Sigmoid colon (tissue), 4 donors: ENCODE data around the gene ZNF554.
A peak's percentile ranks its signal among the peaks of the same experiment; 100 is the strongest.

ENCODE experiments used
- POLR2A ChIP-seq, 2 donors: fragments of 450-650 bp; IDR thresholded peaks; one replicate each; pipeline ENCODE4 v1.6.1; 2016; ENCODE audit warnings: antibody characterized with exemption in 2 of 2, mild to moderate bottlenecking in 2 of 2, moderate library complexity in 2 of 2
- POLR2AphosphoS5 ChIP-seq, 4 donors: sonication (generic); formaldehyde crosslinking; IDR thresholded peaks; one replicate each; pipeline ENCODE4 v1.6.1; 2017; ENCODE audit warnings: antibody characterized with exemption in 4 of 4
- TF ChIP-seq, protein P1 (sequence below), 4 experiments: fragments of 450-650 bp in 3 of 4; fragments of 200-600 bp in 1 of 4; IDR thresholded peaks; one replicate each; pipeline ENCODE4 v1.5.1; 2016 to 2019; ENCODE audit warnings: antibody characterized with exemption in 4 of 4, mild to moderate bottlenecking in 3 of 4, moderate library complexity in 2 of 4

- peak; percentile 11 to 74 (median 57) for TF ChIP-seq POLR2AphosphoS5 (IDR thresholded peaks at IDR 0.05)
- TF ChIP-seq POLR2A (IDR thresholded peaks at IDR 0.05) = no peak
- TF ChIP-seq, protein P1, sequence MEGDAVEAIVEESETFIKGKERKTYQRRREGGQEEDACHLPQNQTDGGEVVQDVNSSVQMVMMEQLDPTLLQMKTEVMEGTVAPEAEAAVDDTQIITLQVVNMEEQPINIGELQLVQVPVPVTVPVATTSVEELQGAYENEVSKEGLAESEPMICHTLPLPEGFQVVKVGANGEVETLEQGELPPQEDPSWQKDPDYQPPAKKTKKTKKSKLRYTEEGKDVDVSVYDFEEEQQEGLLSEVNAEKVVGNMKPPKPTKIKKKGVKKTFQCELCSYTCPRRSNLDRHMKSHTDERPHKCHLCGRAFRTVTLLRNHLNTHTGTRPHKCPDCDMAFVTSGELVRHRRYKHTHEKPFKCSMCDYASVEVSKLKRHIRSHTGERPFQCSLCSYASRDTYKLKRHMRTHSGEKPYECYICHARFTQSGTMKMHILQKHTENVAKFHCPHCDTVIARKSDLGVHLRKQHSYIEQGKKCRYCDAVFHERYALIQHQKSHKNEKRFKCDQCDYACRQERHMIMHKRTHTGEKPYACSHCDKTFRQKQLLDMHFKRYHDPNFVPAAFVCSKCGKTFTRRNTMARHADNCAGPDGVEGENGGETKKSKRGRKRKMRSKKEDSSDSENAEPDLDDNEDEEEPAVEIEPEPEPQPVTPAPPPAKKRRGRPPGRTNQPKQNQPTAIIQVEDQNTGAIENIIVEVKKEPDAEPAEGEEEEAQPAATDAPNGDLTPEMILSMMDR (IDR thresholded peaks at IDR 0.05) = no peak
Measured at GRCh38 chr19:2785244-2785997, 34.2 kb upstream of the ZNF554 start, which contains the start of gene THOP1.
